Measurements from ENCODE around the gene C15orf62.

Gene C15orf62

GRCh38 chr15:40821195-40821594, 51.4 kb downstream of the C15orf62 start:
- TF ChIP-seq NFIC (IDR thresholded peaks at IDR 0.05) (no peak), USF1 (IDR thresholded peaks at IDR 0.05) (no peak), FOXM1 (IDR thresholded peaks at IDR 0.05; ENCODE audit: borderline replicate concordance, low read depth) (no peak), ZBTB7A (IDR thresholded peaks at IDR 0.05; ENCODE audit: low read depth) (no peak), CEBPB (IDR thresholded peaks at IDR 0.05) (no peak), EGR1 (IDR thresholded peaks at IDR 0.05) (no peak)

Data from Ishikawa (cell line).